Endothelial cell of umbilical vein (primary cell): ENCODE results near the gene TECPR2. TPM values are rescaled to one million over a fixed set of nuclear protein-coding genes. Genes with fewer than 3 reads are reported as not detected.

Experiments
- BruUV-seq: library from RNA; stranded (reverse); fragments of 400-500 nt; replicated peaks from 2 replicates; lab custom pipeline; 2021; lab: Mats Ljungman, UMichigan
- CTCF ChIA-PET: fragments of 300-600, 350-600 bp; sonication (Branson Sonifier 250); formaldehyde crosslinking; loops from one replicate; lab custom pipeline; 2021; ENCODE audit warnings: antibody characterized with exemption, inconsistent platforms; lab: Charles Lee
- POLR2A ChIA-PET: fragments of 300-600, 350-600 bp; sonication (Branson Sonifier 250); formaldehyde crosslinking; loops from one replicate; lab custom pipeline; 2021; ENCODE audit warnings: antibody characterized with exemption, inconsistent platforms; lab: Charles Lee
- DNase-seq: peaks from one replicate; pipeline ENCODE4 v3.0.0-alpha.2; 2011; ENCODE audit warnings: low read depth, low spot score
- FAIRE-seq: peaks from 2 replicates; lab custom pipeline; 2011; peaks lifted over from hg19 to GRCh38; lab: Jason Lieb, UNC
- H2AFZ ChIP-seq: 2 replicates; pipeline ENCODE4 v1.6.0; 2012; ENCODE audit warnings: low read depth, low read length, control low read depth, inconsistent platforms
- H3K27ac ChIP-seq: 2 replicates; pipeline ENCODE4 v1.5.1; 2011; ENCODE audit warnings: low read depth, mild to moderate bottlenecking, control low read depth, low read length, moderate library complexity; ENCODE audit not compliant: insufficient read depth
- H3K27me3 ChIP-seq, 2 experiments: 2 replicates each; pipeline versions ENCODE4 v1.6.0 to v1.6.1; 2011; ENCODE audit warnings: low read length in 2 of 2, mixed read lengths in 1 of 2; ENCODE audit not compliant: control insufficient read depth in 2 of 2, insufficient read depth in 2 of 2
- H3K36me3 ChIP-seq, 2 experiments: 2 replicates in 1 of 2; 3 replicates in 1 of 2; pipeline ENCODE4 v1.5.1; 2011; ENCODE audit warnings: low read length in 2 of 2, mild to moderate bottlenecking in 1 of 2, moderate library complexity in 1 of 2; ENCODE audit not compliant: control insufficient read depth in 2 of 2, insufficient read depth in 2 of 2; ENCODE audit errors: extremely low read depth in 1 of 2
- H3K4me1 ChIP-seq: 3 replicates; pipeline ENCODE4 v1.5.1; 2011; ENCODE audit warnings: mild to moderate bottlenecking, low read length; ENCODE audit not compliant: control insufficient read depth, insufficient read depth; ENCODE audit errors: extremely low read depth
- H3K4me2 ChIP-seq: 2 replicates; pipeline ENCODE4 v1.6.1; 2011; ENCODE audit warnings: low read length, control low read depth, mixed read lengths; ENCODE audit not compliant: insufficient read depth
- H3K4me3 ChIP-seq, 3 experiments: fragments of 200-600 bp in 1 of 3; sonication (generic), shearing (Covaris generic) in 1 of 3; replicated peaks in 1 of 3; 2 replicates each; pipeline ENCODE4 v1.5.1; 2011 to 2016; ENCODE audit warnings: control low read depth in 3 of 3, low read length in 3 of 3, mild to moderate bottlenecking in 2 of 3, inconsistent platforms in 1 of 3, low read depth in 1 of 3, moderate library complexity in 1 of 3; ENCODE audit not compliant: insufficient read depth in 1 of 3
- H3K79me2 ChIP-seq: 2 replicates; pipeline ENCODE4 v1.6.0; 2012; ENCODE audit warnings: low read length, inconsistent platforms; ENCODE audit not compliant: control insufficient read depth, insufficient read depth
- H3K9ac ChIP-seq: replicated peaks from 2 replicates; pipeline ENCODE3; 2011; ENCODE audit warnings: low read length, control low read depth; ENCODE audit not compliant: insufficient read depth; ENCODE audit errors: extremely low read depth
- H3K9me1 ChIP-seq: replicated peaks from 3 replicates; pipeline ENCODE4 v1.6.0; 2011; ENCODE audit warnings: mild to moderate bottlenecking, low read length; ENCODE audit not compliant: control insufficient read depth, insufficient read depth; ENCODE audit errors: extremely low read depth
- H3K9me3 ChIP-seq: replicated peaks from 2 replicates; pipeline ENCODE4 v1.5.1; 2012; ENCODE audit warnings: low read length, inconsistent platforms; ENCODE audit not compliant: control insufficient read depth, insufficient read depth
- H4K20me1 ChIP-seq: replicated peaks from 2 replicates; pipeline ENCODE3; 2011; ENCODE audit warnings: mild to moderate bottlenecking, low read length; ENCODE audit not compliant: control insufficient read depth, insufficient read depth; ENCODE audit errors: extremely low read depth
- EZH2 ChIP-seq: IDR thresholded peaks from 2 replicates; pipeline ENCODE4 v1.6.1; 2012; ENCODE audit warnings: borderline replicate concordance, low read depth, mild to moderate bottlenecking, moderate library complexity, low read length, inconsistent platforms; ENCODE audit not compliant: severe bottlenecking
- FOS ChIP-seq: IDR thresholded peaks from 2 replicates; pipeline ENCODE4 v1.6.1; 2011; ENCODE audit warnings: mild to moderate bottlenecking, low read length, moderate library complexity, borderline replicate concordance; ENCODE audit not compliant: insufficient read depth
- GATA2 ChIP-seq: IDR thresholded peaks from 2 replicates; pipeline ENCODE4 v1.7.0; 2011; ENCODE audit warnings: low read depth, mild to moderate bottlenecking, moderate library complexity, mixed read lengths, low read length; ENCODE audit not compliant: insufficient read length, insufficient read depth
- JUN ChIP-seq: IDR thresholded peaks from 2 replicates; pipeline ENCODE4 v1.6.1; 2011; ENCODE audit warnings: borderline replicate concordance, low read depth; ENCODE audit not compliant: insufficient read length, insufficient read depth
- MYC ChIP-seq: IDR thresholded peaks from one replicate; pipeline ENCODE4 v1.6.1; 2011; ENCODE audit warnings: mild to moderate bottlenecking, low read depth, low read length
- POLR2A ChIP-seq: IDR thresholded peaks from 2 replicates; pipeline ENCODE4 v1.6.1; 2012; ENCODE audit warnings: low read depth, mild to moderate bottlenecking, control low read depth, low read length
- POLR2AphosphoS5 ChIP-seq: IDR thresholded peaks from 2 replicates; pipeline ENCODE4 v1.6.1; 2012; ENCODE audit warnings: low read depth, mild to moderate bottlenecking, control low read depth, low read length, moderate library complexity; ENCODE audit not compliant: insufficient read depth
- dilution Hi-C: fragments of 300-500 bp; cut with MboI; formaldehyde crosslinking; loops from one replicate; pipeline ENCODE4 v1.15.0; 2019; ENCODE audit warnings: low sequenced_read_pairs; ENCODE audit not compliant: extremely low pct_ligation_motif_present
- intact Hi-C: fragments of 100-400 bp; cut with micrococcal nuclease; formaldehyde crosslinking; loops from one replicate; pipeline ENCODE4 v1.10.0; 2022
- polyA plus RNA-seq, 4 experiments: library from polyadenylated mRNA; depleted of rRNA in 3 of 4; stranded (reverse) in 3 of 4; unstranded in 1 of 4; fragments of >200 nt; gene quantifications; 2 replicates each; pipeline versions ENCODE4 v1.2.1 to v1.2.3, GENCODE V29; 2011 to 2012; ENCODE audit warnings: missing spikeins in 1 of 4
- total RNA-seq: library from RNA; stranded (reverse); gene quantifications from 2 replicates; pipeline ENCODE4 v1.2.3, GENCODE V29; 2021
- TF ChIP-seq, protein P1 (sequence below): IDR thresholded peaks from 2 replicates; pipeline ENCODE4 v1.6.1; 2011; ENCODE audit not compliant: insufficient read depth, insufficient read length
- TF ChIP-seq, protein P2 (sequence below), 2 donors: IDR thresholded peaks; 1 replicate in 1 of 2; 2 replicates in 1 of 2; pipeline ENCODE4 v1.5.1; 2011; ENCODE audit warnings: low read length in 2 of 2, mild to moderate bottlenecking in 2 of 2, moderate library complexity in 2 of 2, control low read depth in 1 of 2, inconsistent platforms in 1 of 2, low read depth in 1 of 2; ENCODE audit not compliant: insufficient read depth in 1 of 2; ENCODE audit errors: extremely low read depth in 1 of 2

Gene TECPR2
- total and polyA plus RNA-seq, 2 donors (not counting 3 experiments of a cell fraction or from before 2014, with no cell fraction given), result 8.9 to 21.5 TPM

GRCh38 chr14:102330806-102331205 lies 31.9 kb upstream of the TECPR2 start:
- Histone ChIP-seq H3K4me1 (no peaks in the 10 kb centered on the region), H3K79me2 (no peaks in the 10 kb centered on the region), H3K9ac (no peak overlapping the region), H4K20me1 (no peaks in the 10 kb centered on the region), H3K4me3 (no peak overlapping the region), H3K27ac (no peak overlapping the region), H3K27me3 (no peaks in the 10 kb centered on the region), H3K9me3 (no peaks in the 10 kb centered on the region), H3K9me1 (no peaks in the 10 kb centered on the region), H3K4me2 (no peak overlapping the region), H3K36me3 (peaks cover 0 to 8% of the 10 kb centered on the region in 2 experiments), H2AFZ (no peak overlapping the region)
- CTCF ChIA-PET, result no interaction called here
- TF ChIP-seq, protein P1, sequence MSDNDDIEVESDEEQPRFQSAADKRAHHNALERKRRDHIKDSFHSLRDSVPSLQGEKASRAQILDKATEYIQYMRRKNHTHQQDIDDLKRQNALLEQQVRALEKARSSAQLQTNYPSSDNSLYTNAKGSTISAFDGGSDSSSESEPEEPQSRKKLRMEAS, result no peak
- TF ChIP-seq MYC (no peak), EZH2 (no peak), JUN (no peak)
- intact Hi-C loops (no loop called here), dilution Hi-C loops (no loop called here)
- FAIRE-seq (no peak), DNase-seq (no peak)
- POLR2A ChIA-PET, result no interaction called here
- no TSS peak for BruUV-seq

- Histone ChIP-seq H3K4me1 (no peaks in the 10 kb centered on the region), H3K79me2 (no peaks in the 10 kb centered on the region), H2AFZ (no peak overlapping the region), H3K4me3 (no peak overlapping the region), H3K36me3 (peaks cover 0 to 5% of the 10 kb centered on the region in 2 experiments), H3K27me3 (no peaks in the 10 kb centered on the region), H4K20me1 (no peaks in the 10 kb centered on the region), H3K27ac (no peak overlapping the region), H3K9me3 (no peaks in the 10 kb centered on the region), H3K9me1 (no peaks in the 10 kb centered on the region), H3K4me2 (no peak overlapping the region), H3K9ac (no peak overlapping the region)
- DNase-seq (no peak), FAIRE-seq (no peak)
- POLR2A ChIA-PET, result no interaction called here
- CTCF ChIA-PET, result interaction anchor here (0.6 to 1.3 kb wide), 2 partner anchors 16 to 228 kb away, joined by 3 to 4 read pairs; no protein-coding TSS in a partner anchor
- BruUV-seq, result no TSS peak
- dilution Hi-C loops, result no loop called here
- intact Hi-C loops, result no loop called here
- TF ChIP-seq, protein P1, result no peak
- TF ChIP-seq FOS (no peak), EZH2 (no peak), GATA2 (no peak), POLR2AphosphoS5 (no peak), JUN (no peak), POLR2A (no peak), MYC (no peak)
- TF ChIP-seq, protein P2, sequence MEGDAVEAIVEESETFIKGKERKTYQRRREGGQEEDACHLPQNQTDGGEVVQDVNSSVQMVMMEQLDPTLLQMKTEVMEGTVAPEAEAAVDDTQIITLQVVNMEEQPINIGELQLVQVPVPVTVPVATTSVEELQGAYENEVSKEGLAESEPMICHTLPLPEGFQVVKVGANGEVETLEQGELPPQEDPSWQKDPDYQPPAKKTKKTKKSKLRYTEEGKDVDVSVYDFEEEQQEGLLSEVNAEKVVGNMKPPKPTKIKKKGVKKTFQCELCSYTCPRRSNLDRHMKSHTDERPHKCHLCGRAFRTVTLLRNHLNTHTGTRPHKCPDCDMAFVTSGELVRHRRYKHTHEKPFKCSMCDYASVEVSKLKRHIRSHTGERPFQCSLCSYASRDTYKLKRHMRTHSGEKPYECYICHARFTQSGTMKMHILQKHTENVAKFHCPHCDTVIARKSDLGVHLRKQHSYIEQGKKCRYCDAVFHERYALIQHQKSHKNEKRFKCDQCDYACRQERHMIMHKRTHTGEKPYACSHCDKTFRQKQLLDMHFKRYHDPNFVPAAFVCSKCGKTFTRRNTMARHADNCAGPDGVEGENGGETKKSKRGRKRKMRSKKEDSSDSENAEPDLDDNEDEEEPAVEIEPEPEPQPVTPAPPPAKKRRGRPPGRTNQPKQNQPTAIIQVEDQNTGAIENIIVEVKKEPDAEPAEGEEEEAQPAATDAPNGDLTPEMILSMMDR (IDR thresholded peaks at IDR 0.05; ENCODE audit: extremely low read depth in 1 of 2, insufficient read depth in 1 of 2, low read depth in 1 of 2, low read length in 2 of 2), result no peak
These were observed 29.4 kb upstream of the TECPR2 start for GRCh38 chr14:102333390-102333789.
